CD4-positive, CD25-positive, alpha-beta regulatory T cell (primary cell): ENCODE results near the gene CFLAR. TPM values are rescaled to one million over a fixed set of nuclear protein-coding genes. Genes with fewer than 3 reads are reported as not detected.
A peak's percentile ranks its signal among the peaks of the same experiment; 100 is the strongest.
"Not testable (repeated sequence)": the region's sequence is repeated elsewhere in the genome, so short reads cannot be mapped to it uniquely, and the experiment has no call there.

ENCODE experiments used
- ATAC-seq, 2 donors: fragments of 150-1000 bp; cut with Tn5 transposase; one replicate each; pipeline ENCODE4 v1.10.0; 2021; ENCODE audit warnings: low read depth in 2 of 2, moderate number of reproducible peaks in 2 of 2, moderate library complexity in 1 of 2
- DNase-seq, 3 donors: peaks; one replicate each; pipeline versions ENCODE4 v3.0.0 to v3.0.0-alpha.2; 2012 to 2022; ENCODE audit warnings: mixed read lengths in 1 of 3
- H3K27ac ChIP-seq: one replicate; pipeline ENCODE4 v1.7.0; 2013; ENCODE audit warnings: mild to moderate bottlenecking, low read length; ENCODE audit not compliant: insufficient read depth, poor library complexity, severe bottlenecking
- H3K27me3 ChIP-seq: one replicate; pipeline ENCODE4 v1.7.0; 2013; ENCODE audit warnings: low read length; ENCODE audit not compliant: control insufficient read depth, insufficient read depth
- H3K36me3 ChIP-seq: one replicate; pipeline ENCODE4 v1.7.0; 2013; ENCODE audit warnings: mild to moderate bottlenecking, low read length, moderate library complexity; ENCODE audit not compliant: control insufficient read depth, insufficient read depth
- H3K4me1 ChIP-seq: 2 replicates; pipeline ENCODE4 v1.7.0; 2013; ENCODE audit warnings: mild to moderate bottlenecking, low read length; ENCODE audit not compliant: insufficient read depth, control insufficient read depth, poor library complexity, severe bottlenecking
- H3K4me3 ChIP-seq: one replicate; pipeline ENCODE4 v1.7.0; 2013; ENCODE audit warnings: low read depth, mild to moderate bottlenecking, low read length, moderate library complexity
- H3K9me3 ChIP-seq, 2 experiments: 1 replicate in 1 of 2; 2 replicates in 1 of 2; pipeline ENCODE4 v1.7.0; 2013; ENCODE audit warnings: low read length in 2 of 2, mild to moderate bottlenecking in 1 of 2, moderate library complexity in 1 of 2; ENCODE audit not compliant: control insufficient read depth in 2 of 2
- H3K27ac Mint-ChIP-seq, 3 donors: one replicate each; pipeline ENCODE4 v1.8.0; 2020 to 2022; ENCODE audit warnings: mild to moderate bottlenecking in 3 of 3, mixed read lengths in 3 of 3, moderate library complexity in 2 of 3
- H3K27me3 Mint-ChIP-seq: one replicate; pipeline ENCODE4 v1.8.0; 2022; ENCODE audit warnings: mild to moderate bottlenecking, mixed read lengths
- H3K36me3 Mint-ChIP-seq: one replicate; pipeline ENCODE4 v1.8.0; 2020; ENCODE audit warnings: mixed read lengths
- H3K4me1 Mint-ChIP-seq, 4 donors: one replicate each; pipeline ENCODE4 v1.8.0; 2020 to 2022; ENCODE audit warnings: mixed read lengths in 4 of 4, mild to moderate bottlenecking in 1 of 4
- H3K4me3 Mint-ChIP-seq, 4 donors: one replicate each; pipeline ENCODE4 v1.8.0; 2020 to 2022; ENCODE audit warnings: mild to moderate bottlenecking in 4 of 4, mixed read lengths in 4 of 4, moderate library complexity in 3 of 4
- H3K9me3 Mint-ChIP-seq, 7 donors: one replicate each; pipeline ENCODE4 v1.8.0; 2020 to 2022; ENCODE audit warnings: mixed read lengths in 7 of 7, mild to moderate bottlenecking in 3 of 7, moderate library complexity in 2 of 7
- polyA plus RNA-seq, 4 donors: library from polyadenylated mRNA; unstranded; fragments of 300-500 nt; fragmentation: Illumina TruSeq; gene quantifications; one replicate each; pipeline ENCODE4 v1.2.3, GENCODE V29; 2021
- total RNA-seq: library from RNA; stranded (reverse); gene quantifications from one replicate; pipeline ENCODE4 v1.2.3, GENCODE V29; 2022

The CFLAR gene
- total and polyA plus RNA-seq, 5 donors from 2014 or later = 118 to 306 (median 140) TPM

GRCh38 chr2:201111096-201111495 is 4.9 kb upstream of the CFLAR start:
- no peak overlapping the region for H3K4me3 Mint-ChIP-seq
- Histone ChIP-seq H3K4me1 (peaks cover 15% of the 10 kb centered on the region), H3K9me3 (no peaks in the 10 kb centered on the region), H3K27ac (no peak overlapping the region), H3K36me3 (no peaks in the 10 kb centered on the region), H3K27me3 (no peaks in the 10 kb centered on the region), H3K4me3 (no peak overlapping the region)
- no peak overlapping the region for H3K27ac Mint-ChIP-seq
- peaks cover 0 to 27% (median 13%) of the 10 kb centered on the region in 4 donors for H3K4me1 Mint-ChIP-seq
- H3K36me3 Mint-ChIP-seq = peaks cover under 1% of the 10 kb centered on the region
- no peaks in the 10 kb centered on the region for H3K27me3 Mint-ChIP-seq
- no peak for ATAC-seq
- no peaks in the 10 kb centered on the region for H3K9me3 Mint-ChIP-seq
- DNase-seq = no peak

GRCh38 chr2:201114350-201114749 is 1.6 kb upstream of the CFLAR start:
- Histone ChIP-seq H3K27me3 (no peaks in the 10 kb centered on the region), H3K36me3 (no peaks in the 10 kb centered on the region), H3K4me3 (peak overlapping the region; percentile 42), H3K4me1 (peaks cover 39% of the 10 kb centered on the region), H3K27ac (no peak overlapping the region), H3K9me3 (no peaks in the 10 kb centered on the region)
- peak overlapping the region; percentile 90 to 98 (median 92) for H3K27ac Mint-ChIP-seq
- peaks cover 2% of the 10 kb centered on the region for H3K27me3 Mint-ChIP-seq
- no peaks in the 10 kb centered on the region for H3K9me3 Mint-ChIP-seq
- H3K36me3 Mint-ChIP-seq = peaks cover 6% of the 10 kb centered on the region
- DNase-seq (no peak), ATAC-seq (no peak)
- peak overlapping the region; percentile 93 to 96 (median 94) for H3K4me3 Mint-ChIP-seq
- peaks cover 0 to 29% (median 14%) of the 10 kb centered on the region in 4 donors for H3K4me1 Mint-ChIP-seq

- Histone ChIP-seq H3K9me3 (no peaks in the 10 kb centered on the region), H3K4me1 (peaks cover 43% of the 10 kb centered on the region), H3K36me3 (no peaks in the 10 kb centered on the region), H3K27ac (no peak overlapping the region), H3K4me3 (peak overlapping the region; percentile 42), H3K27me3 (no peaks in the 10 kb centered on the region)
- Mint-ChIP-seq H3K27me3 (peaks cover 5% of the 10 kb centered on the region), H3K27ac (peak overlapping the region; percentile 90 to 99 (median 98)), H3K9me3 (no peaks in the 10 kb centered on the region), H3K36me3 (peaks cover 8% of the 10 kb centered on the region), H3K4me3 (peak overlapping the region; percentile 93 to 96 (median 94)), H3K4me1 (peaks cover 0 to 31% (median 16%) of the 10 kb centered on the region in 4 donors)
- ATAC-seq (no peak), DNase-seq (no peak)
These were observed 1.1 kb upstream of the CFLAR start for GRCh38 chr2:201114846-201115245.

- Mint-ChIP-seq H3K4me3 (peak overlapping the region; percentile 93 to 96 (median 94)), H3K27ac (peak overlapping the region; percentile 90 to 100 (median 99)), H3K9me3 (no peaks in the 10 kb centered on the region), H3K36me3 (peaks cover 12% of the 10 kb centered on the region), H3K27me3 (peaks cover 5% of the 10 kb centered on the region), H3K4me1 (peaks cover 0 to 47% (median 23%) of the 10 kb centered on the region in 4 donors)
- DNase-seq (peak; percentile 26 to 91 (median 73)), ATAC-seq (peak; percentile 27 to 29)
- Histone ChIP-seq H3K4me1 (peaks cover 66% of the 10 kb centered on the region), H3K9me3 (no peaks in the 10 kb centered on the region), H3K4me3 (peak overlapping the region; percentile 100), H3K27me3 (no peaks in the 10 kb centered on the region), H3K27ac (peak overlapping the region; percentile 93), H3K36me3 (no peaks in the 10 kb centered on the region)
These were observed 1.2 kb downstream of the CFLAR start for GRCh38 chr2:201116959-201117734.

GRCh38 chr2:201117735-201118094 is 1.8 kb downstream of the CFLAR start:
- not testable (repeated sequence) for H3K36me3 ChIP-seq, ATAC-seq, H3K9me3 Mint-ChIP-seq, H3K9me3 ChIP-seq, H3K27me3 ChIP-seq, H3K27me3 Mint-ChIP-seq, DNase-seq
- Mint-ChIP-seq H3K4me1 (peaks cover 0 to 52% (median 28%) of the 10 kb centered on the region in 4 donors), H3K4me3 (peak overlapping the region; percentile 93 to 96 (median 94)), H3K27ac (peak overlapping the region; percentile 90 to 100 (median 99)), H3K36me3 (peaks cover 16% of the 10 kb centered on the region)
- H3K4me3 ChIP-seq = peak overlapping the region; percentile 100
- H3K27ac ChIP-seq = peak overlapping the region; percentile 93
- peaks cover 71% of the 10 kb centered on the region for H3K4me1 ChIP-seq

GRCh38 chr2:201118121-201118960 is 2.4 kb downstream of the CFLAR start:
- H3K4me1 ChIP-seq = peaks cover 78% of the 10 kb centered on the region
- peak; percentile 45 to 56 for ATAC-seq
- DNase-seq = peak; percentile 74 to 92 (median 77)
- Mint-ChIP-seq H3K27ac (peak overlapping the region; percentile 90 to 100 (median 99)), H3K27me3 (peaks cover 5% of the 10 kb centered on the region), H3K9me3 (no peaks in the 10 kb centered on the region), H3K4me1 (peaks cover 0 to 57% (median 32%) of the 10 kb centered on the region in 4 donors), H3K4me3 (peak overlapping the region; percentile 93 to 96 (median 94)), H3K36me3 (peaks cover 17% of the 10 kb centered on the region)
- peak overlapping the region; percentile 93 for H3K27ac ChIP-seq
- peak overlapping the region; percentile 100 for H3K4me3 ChIP-seq
- no peaks in the 10 kb centered on the region for H3K27me3 ChIP-seq
- no peaks in the 10 kb centered on the region for H3K36me3 ChIP-seq
- H3K9me3 ChIP-seq = no peaks in the 10 kb centered on the region

- Mint-ChIP-seq H3K9me3 (no peaks in the 10 kb centered on the region), H3K36me3 (peaks cover 20% of the 10 kb centered on the region), H3K27ac (peak overlapping the region; percentile 90 to 100 (median 99)), H3K27me3 (peaks cover 5% of the 10 kb centered on the region), H3K4me1 (peaks cover 5 to 61% (median 37%) of the 10 kb centered on the region in 4 donors), H3K4me3 (peak overlapping the region; percentile 93 to 96 (median 94))
- Histone ChIP-seq H3K4me1 (peaks cover 86% of the 10 kb centered on the region), H3K27me3 (no peaks in the 10 kb centered on the region), H3K4me3 (peak overlapping the region; percentile 100), H3K9me3 (no peaks in the 10 kb centered on the region), H3K36me3 (peaks cover 3% of the 10 kb centered on the region), H3K27ac (peak overlapping the region; percentile 93)
- DNase-seq = peak in 2 of 3 donors; percentile 23 to 61
- no peak for ATAC-seq
These were observed 3.2 kb downstream of the CFLAR start for GRCh38 chr2:201118961-201119854.
